Astrocyte (in vitro differentiated cells and primary cell): ENCODE measurements around the gene HMGA1. TPM values are rescaled to one million over a fixed set of nuclear protein-coding genes. Genes with fewer than 3 reads are reported as not detected.

Experiments used
- DNase-seq: peaks from one replicate; pipeline ENCODE4 v3.0.0-alpha.2; 2010; ENCODE audit warnings: low read depth
- FAIRE-seq: peaks from 2 replicates; lab custom pipeline; 2011; peaks lifted over from hg19 to GRCh38; lab: Jason Lieb, UNC
- H2AFZ ChIP-seq: 2 replicates; pipeline ENCODE4 v1.6.0; 2012; ENCODE audit warnings: low read depth, low read length, inconsistent platforms
- H3K27ac ChIP-seq: 2 replicates; pipeline ENCODE4 v1.5.1; 2011; ENCODE audit warnings: low read depth, low read length, inconsistent platforms
- H3K27me3 ChIP-seq: 2 replicates; pipeline ENCODE4 v1.6.0; 2011; ENCODE audit warnings: low read length, inconsistent platforms; ENCODE audit not compliant: insufficient read depth
- H3K36me3 ChIP-seq: 2 replicates; pipeline ENCODE4 v1.5.1; 2011; ENCODE audit warnings: low read length, inconsistent platforms; ENCODE audit not compliant: insufficient read depth
- H3K4me1 ChIP-seq: 2 replicates; pipeline ENCODE4 v1.5.1; 2011; ENCODE audit warnings: low read length, inconsistent platforms; ENCODE audit not compliant: insufficient read depth
- H3K4me2 ChIP-seq: 2 replicates; pipeline ENCODE4 v1.6.0; 2012; ENCODE audit warnings: low read length, inconsistent platforms
- H3K4me3 ChIP-seq: 2 replicates; pipeline ENCODE4 v1.5.1; 2011; ENCODE audit warnings: low read depth, mild to moderate bottlenecking, low read length, inconsistent platforms; ENCODE audit not compliant: insufficient read depth
- H3K79me2 ChIP-seq: 2 replicates; pipeline ENCODE4 v1.6.0; 2012; ENCODE audit warnings: mild to moderate bottlenecking, low read length, inconsistent platforms; ENCODE audit not compliant: insufficient read depth
- H3K9ac ChIP-seq: 2 replicates; pipeline ENCODE4 v1.6.0; 2012; ENCODE audit warnings: mild to moderate bottlenecking, low read length, inconsistent platforms
- H3K9me3 ChIP-seq: 2 replicates; pipeline ENCODE4 v1.5.1; 2012; ENCODE audit warnings: low read depth, mild to moderate bottlenecking, low read length, inconsistent platforms; ENCODE audit not compliant: insufficient read depth
- H4K20me1 ChIP-seq: 2 replicates; pipeline ENCODE4 v1.6.0; 2012; ENCODE audit warnings: low read length, inconsistent platforms; ENCODE audit not compliant: insufficient read depth
- H3K27ac Mint-ChIP-seq: one replicate; pipeline ENCODE4 v1.8.0; 2021; ENCODE audit warnings: mild to moderate bottlenecking, mixed read lengths; ENCODE audit not compliant: unreplicated experiment
- H3K27me3 Mint-ChIP-seq: one replicate; pipeline ENCODE4 v1.8.0; 2021; ENCODE audit warnings: low read depth, mixed read lengths; ENCODE audit not compliant: unreplicated experiment
- H3K36me3 Mint-ChIP-seq: one replicate; pipeline ENCODE4 v1.8.0; 2021; ENCODE audit warnings: low read depth, mixed read lengths; ENCODE audit not compliant: unreplicated experiment
- H3K4me1 Mint-ChIP-seq: one replicate; pipeline ENCODE4 v1.8.0; 2021; ENCODE audit warnings: low read depth, mixed read lengths; ENCODE audit not compliant: unreplicated experiment
- H3K4me3 Mint-ChIP-seq: one replicate; pipeline ENCODE4 v1.8.0; 2021; ENCODE audit warnings: mild to moderate bottlenecking, moderate library complexity, mixed read lengths; ENCODE audit not compliant: unreplicated experiment
- H3K9me3 Mint-ChIP-seq: one replicate; pipeline ENCODE4 v1.8.0; 2021; ENCODE audit warnings: mild to moderate bottlenecking, mixed read lengths; ENCODE audit not compliant: unreplicated experiment
- CTCF ChIP-seq: IDR thresholded peaks from 2 replicates; pipeline ENCODE4 v1.5.1; 2011; ENCODE audit warnings: low read depth, mild to moderate bottlenecking, inconsistent platforms, low read length, moderate library complexity; ENCODE audit not compliant: insufficient read depth
- EZH2 ChIP-seq: IDR thresholded peaks from 2 replicates; pipeline ENCODE4 v1.6.1; 2012; ENCODE audit warnings: mild to moderate bottlenecking, low read length, inconsistent platforms; ENCODE audit not compliant: insufficient read depth
- total RNA-seq: library from RNA; stranded (reverse); gene quantifications from 2 replicates; pipeline ENCODE4 v1.2.1, GENCODE V29; 2021

The HMGA1 gene
- total RNA-seq, 1 donor from 2014 or later: 199 TPM

GRCh38 chr6:34247481-34248197 lies 11.0 kb downstream of the HMGA1 start:
- peak overlapping the region; percentile 96 for H3K4me3 Mint-ChIP-seq
- H3K36me3 Mint-ChIP-seq: peaks cover 2% of the 10 kb centered on the region
- Histone ChIP-seq H4K20me1 (peaks cover 2% of the 10 kb centered on the region), H3K27me3 (no peaks in the 10 kb centered on the region), H3K36me3 (peaks cover 4% of the 10 kb centered on the region), H3K4me2 (peak overlapping the region; percentile 97), H3K27ac (no peak overlapping the region), H2AFZ (no peak overlapping the region), H3K4me3 (peak overlapping the region; percentile 83), H3K9ac (peak overlapping the region; percentile 88), H3K4me1 (peaks cover 40% of the 10 kb centered on the region), H3K9me3 (no peaks in the 10 kb centered on the region), H3K79me2 (peaks cover 18% of the 10 kb centered on the region)
- TF ChIP-seq CTCF (no peak), EZH2 (no peak)
- no peaks in the 10 kb centered on the region for H3K27me3 Mint-ChIP-seq
- peak overlapping the region; percentile 66 for H3K27ac Mint-ChIP-seq
- H3K9me3 Mint-ChIP-seq: peaks cover 1% of the 10 kb centered on the region
- DNase-seq (no peak), FAIRE-seq (no peak)
- H3K4me1 Mint-ChIP-seq: peaks cover 23% of the 10 kb centered on the region

- peaks cover 17% of the 10 kb centered on the region for H3K4me1 Mint-ChIP-seq
- no peak for DNase-seq
- peak overlapping the region; percentile 96 for H3K4me3 Mint-ChIP-seq
- H3K4me1 ChIP-seq: peaks cover 33% of the 10 kb centered on the region
- peaks cover 2% of the 10 kb centered on the region for H4K20me1 ChIP-seq
- H2AFZ ChIP-seq: peak overlapping the region; percentile 63
- no peak for TF ChIP-seq CTCF
- H3K36me3 Mint-ChIP-seq: no peaks in the 10 kb centered on the region
- H3K4me2 ChIP-seq: peak overlapping the region; percentile 97
- peak overlapping the region; percentile 83 for H3K4me3 ChIP-seq
- H3K27ac Mint-ChIP-seq: peak overlapping the region; percentile 66
- H3K79me2 ChIP-seq: peaks cover 18% of the 10 kb centered on the region
- H3K27me3 ChIP-seq: no peaks in the 10 kb centered on the region
- FAIRE-seq: no peak
- H3K9ac ChIP-seq: peak overlapping the region; percentile 88
- H3K27me3 Mint-ChIP-seq: no peaks in the 10 kb centered on the region
- H3K27ac ChIP-seq: peak overlapping the region; percentile 69
- H3K9me3 Mint-ChIP-seq: peaks cover 1% of the 10 kb centered on the region
- H3K9me3 ChIP-seq: no peaks in the 10 kb centered on the region
- peaks cover 4% of the 10 kb centered on the region for H3K36me3 ChIP-seq
Observed at GRCh38 chr6:34248198-34248726, 11.6 kb downstream of the HMGA1 start.
